GM19023 (cell line): Measurements from ENCODE around the gene MORC1.
"Not testable (repeated sequence)": the region's sequence is repeated elsewhere in the genome, so short reads cannot be mapped to it uniquely, and the experiment has no call there.

Experiments used
- ATAC-seq: cut with Tn5 transposase; IDR thresholded peaks from one replicate; pipeline ENCODE4 v1.9.1; 2021; ENCODE audit warnings: mild to moderate bottlenecking, moderate library complexity; ENCODE audit not compliant: unreplicated experiment

The MORC1 gene

GRCh38 chr3:109112946-109113760 lies 4.8 kb downstream of the MORC1 start:
- no peak for ATAC-seq

DNA sequence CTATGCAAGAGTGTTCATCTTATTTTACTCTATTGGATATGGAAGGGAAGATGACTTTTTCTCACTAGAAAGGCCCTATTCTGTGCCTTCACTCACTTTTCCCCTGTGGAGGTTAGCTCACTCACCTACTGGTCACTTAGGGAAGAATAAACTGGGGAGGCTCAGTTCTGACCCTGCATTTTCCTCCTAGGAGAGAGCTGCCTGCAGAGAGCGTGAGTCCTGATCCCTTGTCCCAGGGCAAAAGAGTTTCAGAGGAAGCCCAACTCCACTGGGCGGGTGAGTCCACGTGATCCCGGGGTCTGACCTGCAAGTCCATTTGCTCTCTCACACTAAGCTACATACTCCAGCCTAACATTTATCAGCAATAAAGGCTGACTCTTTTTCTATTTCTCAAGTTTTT lies 8.4 kb downstream of the MORC1 start:
- no peak for ATAC-seq

DNA sequence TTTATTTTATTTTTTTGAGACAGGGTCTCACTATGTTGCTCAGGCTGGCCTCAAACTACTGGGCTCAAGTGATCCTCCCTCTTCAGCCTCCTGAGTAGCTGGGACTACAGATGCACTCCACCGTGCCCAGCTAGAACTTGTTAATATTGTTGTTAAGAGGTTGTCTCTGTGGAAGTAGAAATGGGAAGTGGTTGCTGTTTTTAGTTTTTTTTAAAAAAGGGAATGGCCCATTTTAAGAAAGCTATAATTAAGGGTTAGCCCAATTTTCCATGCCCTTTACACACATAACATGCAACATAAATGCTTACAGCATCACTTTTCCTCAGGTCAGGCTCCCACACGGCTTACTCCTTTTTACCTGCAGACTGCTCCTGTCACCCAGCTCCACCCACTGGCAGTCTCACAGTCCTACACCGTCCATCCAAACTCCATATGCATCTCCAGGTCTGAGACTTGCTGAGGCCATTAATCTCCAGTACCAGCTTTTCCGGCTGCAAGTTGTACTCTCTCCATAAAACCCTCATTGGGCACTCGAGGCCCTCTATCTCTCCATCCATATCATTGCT lies 19.8 kb downstream of the MORC1 start:
- ATAC-seq = no peak

GRCh38 chr3:109095166-109095565 lies 22.8 kb downstream of the MORC1 start:
- ATAC-seq = no peak

DNA sequence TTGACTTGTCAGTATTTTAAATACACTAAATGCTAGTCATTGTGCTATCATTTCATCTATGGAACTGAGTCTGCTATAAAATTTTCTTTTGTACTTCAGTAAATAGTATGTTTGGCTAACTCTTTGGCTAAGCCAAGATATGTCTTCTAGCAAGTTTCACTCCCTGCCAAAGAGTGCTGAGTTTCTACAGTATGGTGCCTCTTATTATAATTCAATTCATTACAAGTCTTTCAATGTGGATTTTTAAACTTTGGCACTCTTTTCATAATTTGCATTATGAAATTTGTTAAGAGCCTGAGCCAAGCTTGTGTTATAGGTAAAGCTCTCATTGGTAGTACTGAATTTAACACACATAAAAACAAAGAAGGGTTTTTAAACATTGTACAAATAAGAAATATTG lies 24.4 kb downstream of the MORC1 start:
- ATAC-seq = no peak

DNA sequence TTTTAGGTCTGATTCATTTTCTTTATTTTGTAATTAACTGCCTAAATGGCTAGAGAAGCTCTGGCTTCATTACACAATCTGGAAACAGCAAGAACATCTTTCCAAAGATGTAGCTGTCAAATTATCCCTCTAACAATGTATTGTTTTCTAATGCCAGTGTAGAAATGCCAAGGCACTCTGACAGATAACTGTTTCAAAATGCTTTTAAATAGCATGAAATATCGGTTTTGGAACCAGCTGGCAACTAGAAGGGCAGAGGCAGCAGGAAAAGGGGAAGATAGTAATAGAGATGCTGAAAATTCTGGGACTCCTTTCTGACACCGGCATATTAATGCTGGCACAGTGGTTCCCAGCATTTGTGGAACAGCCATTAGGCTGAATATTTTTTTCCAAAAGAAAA lies 26.1 kb downstream of the MORC1 start:
- no peak for ATAC-seq

- no peak for ATAC-seq
Observed at GRCh38 chr3:109089265-109089664, 28.7 kb downstream of the MORC1 start.

DNA sequence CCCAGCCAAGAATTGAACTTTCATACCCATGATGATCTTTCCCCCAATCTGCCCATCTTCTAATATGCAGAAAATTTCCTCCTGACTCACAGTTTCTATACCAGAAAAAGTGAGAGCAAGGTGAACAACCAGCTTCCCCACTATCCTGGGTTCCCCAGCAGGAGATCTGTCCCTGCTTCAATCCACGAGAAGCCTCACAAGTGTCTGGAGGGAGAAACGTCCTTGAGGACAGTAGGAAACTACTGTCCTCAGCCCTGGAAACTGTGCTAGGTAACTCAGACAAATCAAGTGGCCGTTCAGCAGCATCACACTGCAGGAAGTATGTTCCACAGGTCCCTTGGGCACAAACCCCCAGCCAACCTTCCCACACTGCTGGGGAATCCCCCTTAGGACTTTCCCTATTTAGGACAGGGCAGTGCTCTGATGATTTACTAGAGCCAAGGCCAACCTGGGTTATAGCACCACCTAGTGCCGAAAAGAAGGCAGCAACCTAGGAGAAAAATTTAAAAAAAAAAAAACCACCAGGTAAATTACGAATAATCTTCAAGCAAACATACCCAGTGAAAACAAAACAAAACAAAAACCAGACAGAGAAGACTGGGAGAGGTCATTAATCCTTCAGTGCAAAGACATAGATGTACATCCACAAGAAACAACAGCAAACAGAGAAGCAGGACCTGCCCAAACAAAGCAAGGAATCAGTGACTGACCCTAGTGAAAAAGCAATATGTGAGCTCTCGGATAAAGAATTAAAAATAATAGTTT lies 36.0 kb downstream of the MORC1 start:
- ATAC-seq = peak; percentile 100

DNA sequence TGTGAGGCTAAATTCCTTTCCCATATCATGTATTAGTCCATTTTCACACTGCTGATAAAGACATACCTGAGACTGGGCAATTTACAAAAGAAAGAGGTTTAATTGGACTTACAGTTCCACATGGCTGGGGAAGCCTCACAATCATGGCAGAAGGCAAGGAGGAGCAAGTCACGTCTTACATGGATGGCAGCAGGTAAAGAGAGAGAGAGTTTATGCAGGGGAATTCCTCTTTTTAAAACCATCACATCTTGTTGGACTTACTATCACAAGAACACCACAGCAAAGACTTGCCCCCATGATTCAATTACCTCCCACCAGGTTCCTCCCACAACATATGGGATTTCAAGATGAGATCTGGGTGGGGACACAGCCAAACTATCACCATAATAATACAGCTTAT lies 37.8 kb downstream of the MORC1 start:
- ATAC-seq = not testable (repeated sequence)

GRCh38 chr3:109073116-109073515 lies 44.8 kb downstream of the MORC1 start:
- ATAC-seq = no peak

- peak; percentile 83 for ATAC-seq
Observed at GRCh38 chr3:109072194-109072593, 45.7 kb downstream of the MORC1 start.

- ATAC-seq = peak; percentile 35
Observed at GRCh38 chr3:109071350-109072142, 46.4 kb downstream of the MORC1 start.

DNA sequence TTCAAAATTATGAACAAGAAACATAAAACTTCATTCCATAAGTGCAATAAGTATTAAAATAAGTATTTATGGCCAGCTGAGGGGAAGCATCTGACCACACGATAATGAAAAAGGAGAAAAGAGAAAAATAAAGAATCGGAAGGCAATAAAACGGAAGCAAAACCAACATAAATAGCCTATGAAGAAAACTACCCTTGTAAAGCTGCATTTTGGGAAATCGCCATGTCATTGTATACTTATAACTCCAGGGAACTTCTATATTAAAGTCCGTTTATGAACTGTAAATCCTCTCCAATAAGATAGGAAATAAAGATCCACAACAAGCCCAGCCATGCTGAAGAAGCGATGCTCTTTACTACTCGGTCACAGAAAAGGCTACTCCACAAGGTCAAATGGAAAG lies 47.7 kb downstream of the MORC1 start:
- ATAC-seq = no peak

GRCh38 chr3:109066864-109067263 lies 51.1 kb downstream of the MORC1 start:
- ATAC-seq = no peak

GRCh38 chr3:109059264-109059663 lies 58.7 kb downstream of the MORC1 start:
- ATAC-seq = peak; percentile 74

DNA sequence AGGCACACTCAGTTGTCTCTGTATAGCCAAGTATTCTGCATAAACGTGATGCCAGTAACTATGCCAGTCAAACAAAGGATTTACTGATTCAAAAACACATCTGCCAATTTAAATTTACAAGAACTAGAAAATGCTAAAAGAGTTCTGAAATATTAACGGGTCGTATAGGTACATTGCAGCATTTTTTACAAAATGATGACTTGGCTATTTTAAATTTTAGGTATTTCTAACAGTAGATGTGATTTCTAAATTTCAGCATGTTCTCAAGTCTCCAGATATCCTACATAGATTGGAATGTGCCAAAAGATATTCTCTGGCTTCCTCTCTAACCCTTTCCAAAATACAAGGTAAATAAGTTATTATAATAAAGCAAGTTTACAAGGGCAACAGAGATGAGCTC lies 60.3 kb downstream of the MORC1 start:
- no peak for ATAC-seq

- no peak for ATAC-seq
Observed at GRCh38 chr3:109057056-109057455, 60.9 kb downstream of the MORC1 start.

DNA sequence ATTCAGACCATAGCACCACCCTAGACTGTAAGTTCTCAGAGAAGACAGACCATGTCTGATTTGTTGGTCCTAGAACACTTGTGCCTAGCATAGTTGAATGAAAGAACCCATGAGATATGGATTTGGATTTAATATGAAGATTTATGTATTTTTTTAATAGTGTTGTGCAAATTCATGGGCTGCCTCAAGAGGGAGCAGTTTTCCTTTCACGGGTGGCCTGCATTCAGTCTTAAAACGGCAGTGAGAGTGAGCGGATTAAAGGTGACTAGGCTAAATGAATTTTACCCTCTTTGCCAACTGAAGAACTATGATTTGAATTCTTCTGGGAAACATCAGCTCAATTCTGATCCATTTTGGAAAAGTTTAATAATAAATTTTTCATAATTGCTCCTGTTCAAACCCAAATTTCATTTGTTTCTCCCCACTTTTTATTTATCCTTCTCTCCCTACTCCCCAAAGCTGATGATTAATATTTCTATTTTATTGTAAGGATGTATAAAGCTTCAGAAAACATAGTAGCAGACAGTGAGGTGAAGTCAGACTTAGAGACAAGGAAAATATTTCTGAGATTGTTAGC lies 67.3 kb downstream of the MORC1 start:
- ATAC-seq = peak; percentile 62

GRCh38 chr3:109047366-109047765 lies 70.6 kb downstream of the MORC1 start:
- ATAC-seq = no peak

- ATAC-seq = no peak
Observed at GRCh38 chr3:109045271-109046040, 72.5 kb downstream of the MORC1 start.
